ENCODE results near the gene LIPC. TPM values are rescaled to one million over a fixed set of nuclear protein-coding genes. Genes with fewer than 3 reads are reported as not detected.

The LIPC gene
- total RNA-seq, 4 donors from 2014 or later, result 0.47 TPM; not detected in 3

DNA sequence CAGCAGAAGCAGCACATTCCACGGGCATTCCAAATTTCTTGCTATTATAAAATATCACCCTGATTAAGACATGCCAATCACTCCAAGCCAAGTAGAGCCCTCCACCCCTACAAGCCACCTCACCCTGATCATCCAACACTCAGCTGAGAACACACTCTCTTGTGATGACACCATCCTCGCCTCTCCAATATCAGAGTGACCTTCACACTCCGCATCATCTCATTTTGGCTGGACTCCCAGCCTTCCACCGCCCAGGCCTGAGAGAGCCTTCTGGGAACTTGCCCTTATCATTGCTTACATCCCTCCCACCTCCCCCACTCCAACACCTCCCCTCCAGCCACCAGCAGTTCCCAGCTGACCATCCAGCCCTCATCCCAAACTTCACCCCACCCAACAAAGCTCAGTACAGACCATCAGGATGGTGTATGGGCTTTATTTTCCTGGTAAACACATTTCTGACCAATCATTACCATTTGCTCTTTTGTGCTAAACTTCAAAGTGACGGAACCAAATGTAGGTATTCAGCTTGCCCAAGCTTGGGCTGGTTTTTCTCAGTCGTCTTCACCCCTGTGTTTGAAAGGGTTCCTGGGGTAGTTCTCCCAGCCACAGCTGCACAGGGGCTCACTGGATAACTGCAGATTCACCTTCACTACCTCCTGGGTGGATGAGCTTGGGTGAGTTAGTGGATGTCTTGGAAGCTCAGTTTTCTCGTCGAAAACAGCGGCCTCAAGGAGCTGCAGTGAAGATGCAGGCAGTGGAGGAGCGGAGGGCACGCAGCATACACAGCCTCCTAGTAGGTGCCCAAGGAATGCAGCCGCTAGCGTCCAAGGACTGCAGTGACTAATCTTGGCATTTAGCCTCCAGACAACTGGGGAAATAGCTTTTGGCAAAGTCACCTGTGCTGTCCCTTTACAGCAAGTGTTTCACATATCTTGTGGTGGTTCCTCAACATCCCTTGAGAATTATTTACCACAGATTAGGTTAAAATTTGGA lies 115.1 kb downstream of the LIPC start:
- peak overlapping the region; percentile 47 to 67 (median 52) for H3K27ac ChIP-seq
- H3K4me3 ChIP-seq, result no peak overlapping the region
- DNase-seq (peak; percentile 73 to 85), ATAC-seq (peak; percentile 96 to 97)
- H3K36me3 ChIP-seq, result no peaks in the 10 kb centered on the region
- in situ Hi-C loops (cut with MboI; ENCODE audit: low sequenced_read_pairs in 4 of 4) (loop anchor here in 1 of 4 donors (10.0 kb wide), 1 partner anchor 312 kb away; no protein-coding TSS in a partner anchor), intact Hi-C loops (cut with DNase I; ENCODE audit: low total_unique reads) (loop anchor here (2.0 to 5.0 kb wide), 7 partner anchors 40 to 320 kb away; partner anchors contain the start of gene MINDY2)
- TF ChIP-seq, protein P1, sequence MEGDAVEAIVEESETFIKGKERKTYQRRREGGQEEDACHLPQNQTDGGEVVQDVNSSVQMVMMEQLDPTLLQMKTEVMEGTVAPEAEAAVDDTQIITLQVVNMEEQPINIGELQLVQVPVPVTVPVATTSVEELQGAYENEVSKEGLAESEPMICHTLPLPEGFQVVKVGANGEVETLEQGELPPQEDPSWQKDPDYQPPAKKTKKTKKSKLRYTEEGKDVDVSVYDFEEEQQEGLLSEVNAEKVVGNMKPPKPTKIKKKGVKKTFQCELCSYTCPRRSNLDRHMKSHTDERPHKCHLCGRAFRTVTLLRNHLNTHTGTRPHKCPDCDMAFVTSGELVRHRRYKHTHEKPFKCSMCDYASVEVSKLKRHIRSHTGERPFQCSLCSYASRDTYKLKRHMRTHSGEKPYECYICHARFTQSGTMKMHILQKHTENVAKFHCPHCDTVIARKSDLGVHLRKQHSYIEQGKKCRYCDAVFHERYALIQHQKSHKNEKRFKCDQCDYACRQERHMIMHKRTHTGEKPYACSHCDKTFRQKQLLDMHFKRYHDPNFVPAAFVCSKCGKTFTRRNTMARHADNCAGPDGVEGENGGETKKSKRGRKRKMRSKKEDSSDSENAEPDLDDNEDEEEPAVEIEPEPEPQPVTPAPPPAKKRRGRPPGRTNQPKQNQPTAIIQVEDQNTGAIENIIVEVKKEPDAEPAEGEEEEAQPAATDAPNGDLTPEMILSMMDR (IDR thresholded peaks at IDR 0.05 in 4 of 5, conservative IDR thresholded peaks at IDR 0.05 in 1 of 5), result no peak
- no peak for TF ChIP-seq POLR2A (IDR thresholded peaks at IDR 0.05)
- peaks cover 22 to 36% of the 10 kb centered on the region in 2 donors for H3K4me1 ChIP-seq
- H3K9me3 ChIP-seq, result no peaks in the 10 kb centered on the region
- no peaks in the 10 kb centered on the region for H3K27me3 ChIP-seq

- Histone ChIP-seq H3K36me3 (no peaks in the 10 kb centered on the region), H3K27ac (peak overlapping the region; percentile 47 to 67 (median 52)), H3K9me3 (no peaks in the 10 kb centered on the region), H3K27me3 (no peaks in the 10 kb centered on the region), H3K4me3 (no peak overlapping the region), H3K4me1 (peaks cover 22 to 36% of the 10 kb centered on the region in 2 donors)
- TF ChIP-seq POLR2A (IDR thresholded peaks at IDR 0.05), result no peak
- TF ChIP-seq, protein P1 (IDR thresholded peaks at IDR 0.05 in 4 of 5, conservative IDR thresholded peaks at IDR 0.05 in 1 of 5), result no peak
- DNase-seq (no peak), ATAC-seq (peak in 1 of 2 donors; percentile 13)
- in situ Hi-C loops (cut with MboI; ENCODE audit: low sequenced_read_pairs in 4 of 4) (loop anchor here in 1 of 4 donors (10.0 kb wide), 1 partner anchor 313 kb away; no protein-coding TSS in a partner anchor), intact Hi-C loops (cut with DNase I; ENCODE audit: low total_unique reads) (loop anchor here (2.0 to 5.0 kb wide), 7 partner anchors 40 to 320 kb away; partner anchors contain the start of gene MINDY2)
Observed at GRCh38 chr15:58547628-58548307, 116.0 kb downstream of the LIPC start.

DNA sequence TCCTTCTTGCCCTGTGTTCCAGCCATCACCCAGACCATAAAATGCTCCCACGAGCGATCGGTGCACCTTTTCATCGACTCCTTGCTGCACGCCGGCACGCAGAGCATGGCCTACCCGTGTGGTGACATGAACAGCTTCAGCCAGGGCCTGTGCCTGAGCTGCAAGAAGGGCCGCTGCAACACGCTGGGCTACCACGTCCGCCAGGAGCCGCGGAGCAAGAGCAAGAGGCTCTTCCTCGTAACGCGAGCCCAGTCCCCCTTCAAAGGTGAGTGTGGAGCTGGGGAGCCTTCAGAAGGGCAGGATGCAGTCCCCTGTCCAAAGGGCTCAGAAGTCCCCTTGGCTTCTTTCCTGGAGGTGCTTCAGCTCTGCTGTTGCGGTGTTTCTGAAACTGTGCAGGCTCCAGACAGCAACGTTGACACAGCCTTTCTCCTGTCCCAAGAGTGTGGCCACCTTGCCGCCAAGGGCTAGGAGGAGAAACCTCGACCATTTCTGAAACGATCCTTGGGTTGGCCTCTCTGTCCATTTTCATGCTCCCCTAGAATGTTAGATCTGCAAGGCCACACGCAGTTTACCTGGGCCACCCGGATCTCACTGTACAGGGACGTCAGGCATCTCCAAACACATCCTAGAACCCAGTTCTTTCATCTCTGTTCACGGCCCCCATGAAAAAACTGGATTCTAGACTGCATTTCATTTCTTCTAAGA lies 116.7 kb downstream of the LIPC start:
- peak overlapping the region in 2 of 4 donors; percentile 43 to 67 for H3K27ac ChIP-seq
- H3K4me1 ChIP-seq, result peaks cover 22 to 36% of the 10 kb centered on the region in 2 donors
- no peak for ATAC-seq

More for the DNA sequence above, 116.7 kb downstream of the LIPC start:
- no peak overlapping the region for H3K4me3 ChIP-seq
- DNase-seq, result no peak
- intact Hi-C loops (cut with DNase I; ENCODE audit: low total_unique reads) (loop anchor here (5.0 kb wide), 6 partner anchors 41 to 321 kb away; partner anchors contain the start of gene MINDY2), in situ Hi-C loops (cut with MboI; ENCODE audit: low sequenced_read_pairs in 4 of 4) (loop anchor here in 1 of 4 donors (10.0 kb wide), 1 partner anchor 314 kb away; no protein-coding TSS in a partner anchor)
- no peaks in the 10 kb centered on the region for H3K36me3 ChIP-seq
- H3K27me3 ChIP-seq, result no peaks in the 10 kb centered on the region
- H3K9me3 ChIP-seq, result no peaks in the 10 kb centered on the region
- TF ChIP-seq, protein P1 (IDR thresholded peaks at IDR 0.05 in 4 of 5, conservative IDR thresholded peaks at IDR 0.05 in 1 of 5), result no peak
- no peak for TF ChIP-seq POLR2A (IDR thresholded peaks at IDR 0.05)
